Left renal pelvis (tissue), 4 donors: ENCODE results near the gene LST1. TPM values are rescaled to one million over a fixed set of nuclear protein-coding genes. Genes with fewer than 3 reads are reported as not detected.

Source experiments
- DNase-seq, 4 donors: peaks; one replicate each; pipeline ENCODE4 v3.0.0-alpha.2; 2013; ENCODE audit warnings: low read depth in 4 of 4, low spot score in 3 of 4
- polyA plus RNA-seq, 4 donors: library from polyadenylated mRNA; unstranded; fragments of 120-200 nt; gene quantifications; one replicate each; pipeline ENCODE4 v1.2.1, GENCODE V29; 2013; ENCODE audit not compliant: insufficient read length in 4 of 4

Gene LST1
- polyA plus RNA-seq, 4 donors, result 4.6 to 10.3 (median 4.9) TPM

- no peak for DNase-seq
Observed at GRCh38 chr6:31617010-31617409, 30.9 kb downstream of the LST1 start.

GRCh38 chr6:31619805-31620585 lies 33.9 kb downstream of the LST1 start:
- DNase-seq, result peak; percentile 95 to 97 (median 96)

GRCh38 chr6:31620586-31621319 lies 34.7 kb downstream of the LST1 start, which contains the start of gene PRRC2A:
TSS of gene PRRC2A (plus strand) at chr6:31620715. CDS start at chr6:31622790, 2,075 bp downstream.
- peak in 2 of 4 donors; percentile 53 to 61 for DNase-seq

DNA sequence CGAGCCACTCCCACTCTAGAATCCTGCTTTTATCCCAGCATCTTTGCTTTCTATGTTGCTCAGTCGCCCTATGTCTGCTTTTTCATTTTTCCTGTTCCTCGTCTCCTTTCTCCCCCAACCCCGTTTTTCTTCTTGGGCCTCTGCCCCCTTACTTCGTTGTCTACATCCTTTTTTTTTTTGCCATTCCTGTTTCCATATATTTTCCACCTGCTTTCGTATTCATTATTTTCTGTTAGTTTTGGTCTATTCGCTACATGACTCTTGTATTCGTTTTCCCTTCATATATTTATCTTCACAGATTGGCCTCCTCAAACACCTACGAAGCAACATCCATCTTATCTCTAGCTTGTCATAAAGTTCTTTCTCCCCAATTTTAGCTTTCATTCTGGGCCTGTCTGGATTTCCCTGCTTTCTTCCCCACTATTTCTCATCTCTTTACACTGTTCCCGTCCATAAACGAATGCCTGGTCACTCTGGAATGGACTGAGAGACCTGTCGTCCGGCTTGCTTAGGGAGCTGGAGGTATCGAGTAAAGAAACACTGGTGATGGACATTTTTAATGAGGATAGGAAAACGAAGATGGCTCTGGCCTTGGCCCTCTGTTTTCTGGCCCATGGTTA lies 35.4 kb downstream of the LST1 start:
- no peak for DNase-seq

GRCh38 chr6:31621991-31622390 lies 35.9 kb downstream of the LST1 start:
- no peak for DNase-seq

DNA sequence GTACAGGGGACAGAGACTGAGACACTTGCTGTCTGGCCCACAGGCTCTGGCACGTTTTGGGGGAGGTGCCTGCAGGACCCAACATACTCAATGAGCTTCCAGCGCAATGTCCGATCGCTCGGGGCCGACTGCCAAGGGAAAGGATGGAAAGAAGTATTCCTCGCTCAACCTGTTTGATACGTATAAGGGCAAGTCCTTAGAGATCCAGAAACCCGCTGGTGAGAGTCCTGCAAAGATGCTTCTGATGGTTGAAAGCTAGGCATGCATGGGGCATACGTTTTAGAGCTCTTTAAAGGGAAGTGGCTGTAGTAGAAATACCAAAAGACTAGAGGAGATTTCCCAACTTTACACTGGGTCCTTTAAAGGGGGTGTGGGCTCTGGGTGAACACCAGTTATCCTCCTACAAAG lies 36.6 kb downstream of the LST1 start:
- no peak for DNase-seq

GRCh38 chr6:31624070-31624469 lies 38.0 kb downstream of the LST1 start:
- no peak for DNase-seq

- DNase-seq, result no peak
Observed at GRCh38 chr6:31626952-31627351, 40.9 kb downstream of the LST1 start.

DNA sequence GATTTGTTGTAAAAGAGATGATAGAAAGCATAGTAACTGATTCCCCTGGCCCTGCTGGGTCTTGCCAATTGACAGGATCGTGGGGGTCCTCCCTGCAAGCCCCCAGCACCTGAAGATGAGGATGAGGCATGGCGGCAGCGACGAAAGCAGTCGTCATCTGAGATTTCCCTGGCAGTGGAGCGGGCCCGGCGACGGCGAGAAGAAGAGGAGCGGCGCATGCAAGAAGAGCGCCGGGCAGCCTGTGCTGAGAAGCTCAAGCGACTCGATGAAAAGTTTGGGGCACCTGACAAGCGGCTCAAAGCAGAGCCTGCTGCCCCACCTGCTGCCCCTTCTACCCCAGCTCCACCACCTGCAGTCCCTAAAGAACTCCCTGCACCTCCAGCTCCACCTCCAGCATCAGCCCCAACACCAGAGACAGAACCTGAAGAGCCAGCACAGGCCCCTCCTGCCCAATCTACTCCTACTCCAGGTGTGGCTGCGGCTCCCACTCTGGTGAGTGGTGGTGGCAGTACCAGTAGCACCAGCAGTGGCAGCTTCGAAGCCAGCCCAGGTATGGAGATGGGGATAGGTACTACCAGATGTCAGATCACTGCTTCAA lies 41.7 kb downstream of the LST1 start:
- DNase-seq, result no peak

- no peak for DNase-seq
Observed at GRCh38 chr6:31629014-31629413, 42.9 kb downstream of the LST1 start.

DNA sequence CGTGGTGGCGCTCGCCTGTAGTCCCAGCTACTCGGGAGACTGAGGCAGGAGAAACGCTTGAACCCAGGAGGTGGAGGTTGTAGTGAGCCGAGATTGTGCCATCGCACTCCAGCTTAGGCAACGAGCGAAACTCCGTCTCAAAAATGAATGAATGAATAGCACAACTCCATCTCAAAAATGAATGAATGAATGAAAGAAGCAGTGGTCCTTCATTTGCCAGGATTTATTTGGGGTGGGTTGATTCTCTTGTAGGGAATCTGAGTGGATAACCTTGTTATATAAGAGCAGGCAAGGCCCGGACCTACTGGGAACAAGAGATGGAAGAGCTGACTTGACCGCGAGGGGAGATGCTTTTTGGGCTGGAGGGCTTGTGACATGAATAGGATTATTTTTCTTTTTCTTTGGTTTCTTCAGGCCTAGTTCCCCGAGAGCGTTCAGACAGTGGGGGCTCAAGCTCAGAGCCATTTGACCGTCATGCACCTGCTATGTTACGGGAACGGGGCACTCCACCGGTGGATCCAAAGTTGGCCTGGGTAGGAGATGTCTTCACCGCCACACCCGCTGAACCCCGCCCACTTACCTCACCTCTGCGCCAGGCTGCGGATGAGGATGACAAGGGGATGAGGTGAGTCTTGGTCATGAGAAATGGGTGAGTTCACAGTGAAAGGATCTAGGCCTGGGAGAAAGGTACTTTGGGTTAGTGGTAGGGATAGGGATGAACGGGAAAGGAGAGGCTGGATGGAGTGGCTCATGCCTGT lies 44.3 kb downstream of the LST1 start:
- DNase-seq, result no peak

- DNase-seq, result no peak
Observed at GRCh38 chr6:31631209-31631608, 45.1 kb downstream of the LST1 start.

GRCh38 chr6:31631681-31632278 lies 45.7 kb downstream of the LST1 start:
- DNase-seq, result no peak

- no peak for DNase-seq
Observed at GRCh38 chr6:31632279-31632946, 46.3 kb downstream of the LST1 start.

DNA sequence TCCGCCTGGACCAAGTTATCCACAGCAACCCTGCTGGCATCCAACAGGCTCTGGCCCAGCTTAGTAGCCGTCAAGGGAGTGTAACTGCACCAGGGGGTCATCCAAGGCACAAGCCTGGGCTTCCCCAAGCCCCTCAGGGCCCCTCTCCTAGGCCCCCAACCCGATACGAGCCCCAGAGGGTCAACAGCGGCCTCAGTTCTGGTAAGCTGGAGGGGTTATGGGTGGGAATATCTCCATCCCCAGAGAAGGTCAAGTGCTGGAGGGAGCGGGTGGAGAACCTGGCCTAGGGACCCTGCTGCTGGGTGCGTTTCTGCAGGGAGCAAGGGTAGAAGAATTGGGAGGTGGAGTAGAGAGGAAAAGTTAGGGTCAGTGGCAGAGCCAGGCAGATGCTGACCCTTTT lies 47.4 kb downstream of the LST1 start:
- no peak for DNase-seq

DNA sequence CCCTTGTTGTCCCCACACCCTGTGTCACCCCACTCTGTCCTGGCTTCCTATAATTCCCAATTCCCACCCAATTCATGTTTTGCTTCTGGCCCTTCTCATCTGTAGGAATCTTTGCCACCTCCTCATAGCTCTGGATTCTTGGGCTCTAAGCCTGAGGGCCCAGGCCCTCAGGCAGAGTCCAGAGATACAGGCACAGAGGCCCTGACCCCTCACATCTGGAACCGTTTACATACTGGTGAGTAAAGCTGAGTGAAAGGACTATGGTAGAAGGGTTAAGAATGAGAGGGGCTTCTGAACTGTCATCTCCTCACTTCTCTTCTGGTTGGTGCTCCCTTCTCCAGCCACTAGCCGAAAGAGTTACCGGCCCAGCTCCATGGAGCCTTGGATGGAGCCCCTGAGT lies 48.1 kb downstream of the LST1 start:
- no peak for DNase-seq

- DNase-seq, result no peak
Observed at GRCh38 chr6:31634969-31635575, 49.0 kb downstream of the LST1 start.

GRCh38 chr6:31636698-31637596 lies 50.9 kb downstream of the LST1 start:
- no peak for DNase-seq
